H1 (cell line): ENCODE measurements around the gene TNIP3. TPM values are rescaled to one million over a fixed set of nuclear protein-coding genes. Genes with fewer than 3 reads are reported as not detected.

Source experiments
- CTCF ChIA-PET: fragments of 300-600 bp; sonication (Branson Sonifier 250); formaldehyde crosslinking; loops from one replicate; lab custom pipeline; 2021; ENCODE audit not compliant: partially characterized antibody; lab: Charles Lee
- POLR2A ChIA-PET: fragments of 300-600 bp; sonication (Branson Sonifier 250); formaldehyde crosslinking; loops from one replicate; lab custom pipeline; 2021; ENCODE audit warnings: inconsistent platforms; ENCODE audit not compliant: partially characterized antibody; lab: Charles Lee
- DNase-seq, 2 experiments: peaks; one replicate each; pipeline versions ENCODE4 v3.0.0 to v3.0.0-alpha.2; 2010 to 2022; ENCODE audit warnings: low spot score in 2 of 2, low read depth in 1 of 2, mixed read lengths in 1 of 2
- FAIRE-seq: peaks from 2 replicates; lab custom pipeline; 2011; peaks lifted over from hg19 to GRCh38; lab: Jason Lieb, UNC
- H2AFZ ChIP-seq: 2 replicates; pipeline ENCODE4 v1.8.1; 2012; ENCODE audit warnings: low read length, inconsistent platforms
- H2AK5ac ChIP-seq: 2 replicates; pipeline ENCODE4 v1.6.1; 2013; ENCODE audit warnings: low read depth, low read length
- H2BK120ac ChIP-seq: replicated peaks from 2 replicates; pipeline ENCODE3; 2013; ENCODE audit warnings: low read depth, low read length, inconsistent platforms
- H2BK12ac ChIP-seq: 2 replicates; pipeline ENCODE4 v1.6.1; 2013; ENCODE audit warnings: low read depth, low read length
- H2BK15ac ChIP-seq: 2 replicates; pipeline ENCODE4 v1.6.1; 2013; ENCODE audit warnings: low read length
- H2BK20ac ChIP-seq: 2 replicates; pipeline ENCODE4 v1.6.1; 2013; ENCODE audit warnings: low read length
- H2BK5ac ChIP-seq: 2 replicates; pipeline ENCODE4 v1.6.1; 2013; ENCODE audit warnings: low read depth, low read length
- H3K14ac ChIP-seq: 2 replicates; pipeline ENCODE4 v1.6.1; 2013; ENCODE audit warnings: inconsistent platforms; ENCODE audit not compliant: insufficient read length
- H3K18ac ChIP-seq: 2 replicates; pipeline ENCODE4 v1.6.1; 2013; ENCODE audit warnings: low read length; ENCODE audit errors: extremely low read depth
- H3K23ac ChIP-seq: 2 replicates; pipeline ENCODE4 v1.6.1; 2013; ENCODE audit warnings: inconsistent platforms; ENCODE audit not compliant: insufficient read length
- H3K23me2 ChIP-seq: 2 replicates; pipeline ENCODE4 v1.6.1; 2013; ENCODE audit warnings: low read depth, low read length
- H3K27ac ChIP-seq: 2 replicates; pipeline ENCODE4 v1.6.1; 2011; ENCODE audit warnings: low read depth, low read length, inconsistent platforms
- H3K27me3 ChIP-seq, 4 experiments: replicated peaks in 1 of 4; 1 replicate in 1 of 4; 2 replicates in 3 of 4; pipeline versions ENCODE4 v1.6.1 to v1.8.1; 2011 to 2013; ENCODE audit warnings: low read length in 3 of 4, mild to moderate bottlenecking in 3 of 4, inconsistent platforms in 2 of 4, mixed read lengths in 2 of 4, moderate library complexity in 1 of 4; ENCODE audit not compliant: control insufficient read depth in 3 of 4, insufficient read depth in 3 of 4; ENCODE audit errors: extremely low read depth in 1 of 4
- H3K36me3 ChIP-seq, 4 experiments: 2 replicates each; pipeline versions ENCODE4 v1.6.1 to v1.8.1; 2011 to 2013; ENCODE audit warnings: mild to moderate bottlenecking in 4 of 4, low read length in 3 of 4, moderate library complexity in 2 of 4, control low read depth in 1 of 4, inconsistent platforms in 1 of 4; ENCODE audit not compliant: insufficient read depth in 4 of 4, control insufficient read depth in 2 of 4
- H3K4ac ChIP-seq: replicated peaks from 2 replicates; pipeline ENCODE3; 2013; ENCODE audit warnings: low read length, low read depth, mixed read lengths, inconsistent platforms; ENCODE audit not compliant: insufficient read length
- H3K4me1 ChIP-seq, 4 experiments: replicated peaks in 1 of 4; 1 replicate in 1 of 4; 2 replicates in 3 of 4; pipeline versions ENCODE4 v1.6.1 to v1.8.1; 2011 to 2013; ENCODE audit warnings: low read length in 3 of 4, inconsistent platforms in 2 of 4, mixed read lengths in 1 of 4; ENCODE audit not compliant: insufficient read depth in 4 of 4, control insufficient read depth in 3 of 4
- H3K4me2 ChIP-seq, 2 experiments: 2 replicates each; pipeline versions ENCODE4 v1.6.1 to v1.8.1; 2011 to 2013; ENCODE audit warnings: low read depth in 2 of 2, low read length in 2 of 2, control low read depth in 1 of 2, inconsistent platforms in 1 of 2, mild to moderate bottlenecking in 1 of 2; ENCODE audit not compliant: insufficient read depth in 1 of 2
- H3K4me3 ChIP-seq, 4 experiments: fragments of 200-600, 300-600 bp in 1 of 4; sonication (generic), shearing (Covaris generic), sonication (Bioruptor Twin) in 1 of 4; 2 replicates each; pipeline versions ENCODE4 v1.5.1 to v1.8.1; 2011 to 2016; ENCODE audit warnings: low read length in 4 of 4, low read depth in 3 of 4, control low read depth in 2 of 4, inconsistent platforms in 2 of 4, mild to moderate bottlenecking in 2 of 4, mixed read lengths in 1 of 4, moderate library complexity in 1 of 4; ENCODE audit not compliant: insufficient read depth in 2 of 4; ENCODE audit errors: extremely low read depth in 1 of 4
- H3K56ac ChIP-seq: replicated peaks from 2 replicates; pipeline ENCODE3; 2013; ENCODE audit warnings: low read depth, mild to moderate bottlenecking, mixed read lengths, low read length, inconsistent platforms; ENCODE audit not compliant: insufficient read length
- H3K79me1 ChIP-seq: 2 replicates; pipeline ENCODE4 v1.6.1; 2013; ENCODE audit warnings: low read depth, low read length, control low read depth
- H3K79me2 ChIP-seq, 2 experiments: 2 replicates each; pipeline versions ENCODE4 v1.6.1 to v1.8.1; 2012 to 2013; ENCODE audit warnings: low read length in 2 of 2, mild to moderate bottlenecking in 2 of 2, inconsistent platforms in 1 of 2; ENCODE audit not compliant: insufficient read depth in 2 of 2, control insufficient read depth in 1 of 2
- H3K9ac ChIP-seq, 4 experiments: replicated peaks in 1 of 4; 1 replicate in 1 of 4; 2 replicates in 3 of 4; pipeline versions ENCODE4 v1.6.1 to v1.8.1; 2011 to 2013; ENCODE audit warnings: low read depth in 3 of 4, low read length in 3 of 4, control low read depth in 2 of 4, mild to moderate bottlenecking in 2 of 4, moderate library complexity in 2 of 4, inconsistent platforms in 1 of 4; ENCODE audit errors: extremely low read depth in 1 of 4
- H3K9me3 ChIP-seq, 2 experiments: 2 replicates each; pipeline versions ENCODE4 v1.6.1 to v1.8.1; 2012 to 2013; ENCODE audit warnings: mild to moderate bottlenecking in 2 of 2, moderate library complexity in 2 of 2, control low read depth in 1 of 2, inconsistent platforms in 1 of 2, low read depth in 1 of 2, low read length in 1 of 2, mixed read lengths in 1 of 2; ENCODE audit not compliant: insufficient read depth in 2 of 2
- H4K20me1 ChIP-seq, 2 experiments: replicated peaks in 1 of 2; 2 replicates each; pipeline versions ENCODE3 to v1.8.1; 2011 to 2013; ENCODE audit warnings: inconsistent platforms in 2 of 2, low read length in 2 of 2, mild to moderate bottlenecking in 1 of 2; ENCODE audit not compliant: insufficient read depth in 2 of 2, control insufficient read depth in 1 of 2
- H4K5ac ChIP-seq: 2 replicates; pipeline ENCODE4 v1.6.1; 2013; ENCODE audit warnings: low read length, low read depth, mixed read lengths, inconsistent platforms; ENCODE audit not compliant: insufficient read length
- H4K8ac ChIP-seq: 2 replicates; pipeline ENCODE4 v1.8.0; 2013; ENCODE audit warnings: mild to moderate bottlenecking, moderate library complexity, low read length, inconsistent platforms; ENCODE audit not compliant: insufficient read depth; ENCODE audit errors: extremely low read depth
- H4K91ac ChIP-seq: replicated peaks from 2 replicates; pipeline ENCODE3; 2013; ENCODE audit warnings: low read length, mixed read lengths, inconsistent platforms; ENCODE audit not compliant: insufficient read length
- ASH2L ChIP-seq: fragments of 200-600, 300-600 bp; sonication (generic); IDR thresholded peaks from one replicate; pipeline ENCODE4 v1.7.1; 2017; ENCODE audit warnings: low read length
- BCL11A ChIP-seq, 2 experiments: IDR thresholded peaks; one replicate each; pipeline ENCODE4 v1.6.1; 2011; ENCODE audit warnings: low read depth in 2 of 2, low read length in 2 of 2, mild to moderate bottlenecking in 2 of 2
- CTBP2 ChIP-seq: IDR thresholded peaks from 2 replicates; pipeline ENCODE4 v1.7.0; 2011; ENCODE audit warnings: borderline replicate concordance, mild to moderate bottlenecking, moderate library complexity, mixed read lengths, low read length; ENCODE audit not compliant: insufficient read depth, insufficient read length
- JUN ChIP-seq: IDR thresholded peaks from 2 replicates; pipeline ENCODE4 v1.6.1; 2011; ENCODE audit warnings: low read depth, mild to moderate bottlenecking, improper control_type of control experiment, low read length
- NRF1 ChIP-seq: IDR thresholded peaks from 2 replicates; pipeline ENCODE4 v1.6.1; 2011; ENCODE audit warnings: mild to moderate bottlenecking, low read depth, low read length, improper control_type of control experiment
- POU5F1 ChIP-seq: IDR thresholded peaks from 2 replicates; pipeline ENCODE4 v1.6.1; 2011; ENCODE audit warnings: low read depth, mild to moderate bottlenecking, low read length, moderate library complexity
- SIRT6 ChIP-seq: IDR thresholded peaks from one replicate; pipeline ENCODE4 v1.7.1; 2012; ENCODE audit warnings: low read length, inconsistent platforms
- SIX5 ChIP-seq: IDR thresholded peaks from 2 replicates; pipeline ENCODE4 v1.6.1; 2011; ENCODE audit warnings: mild to moderate bottlenecking, low read depth, low read length
- SP4 ChIP-seq: IDR thresholded peaks from 2 replicates; pipeline ENCODE4 v1.6.1; 2012; ENCODE audit warnings: low read length, inconsistent platforms
- TEAD4 ChIP-seq: IDR thresholded peaks from 2 replicates; pipeline ENCODE4 v1.6.1; 2012; ENCODE audit warnings: low read depth, low read length, inconsistent platforms, mixed read lengths
- USF2 ChIP-seq: IDR thresholded peaks from 2 replicates; pipeline ENCODE4 v1.6.1; 2011; ENCODE audit warnings: low read length, improper control_type of control experiment
- ZNF274 ChIP-seq: IDR thresholded peaks from 2 replicates; pipeline ENCODE4 v1.7.0; 2012; ENCODE audit warnings: low read length, borderline replicate concordance; ENCODE audit errors: extremely low read depth
- WGBS, 2 experiments: shearing (Covaris generic) in 1 of 2; methylation state at CpG; one replicate each; pipeline versions ENCODE4 v1.1.6 to v1.1.7; 2013 to 2015; ENCODE audit warnings: low lambda C conversion rate in 2 of 2, mixed read lengths in 2 of 2, inconsistent platforms in 1 of 2, low coverage in 1 of 2, missing lambda C conversion rate in 1 of 2; ENCODE audit not compliant: insufficient replicate concordance in 2 of 2, insufficient coverage in 1 of 2, insufficient read length in 1 of 2; ENCODE audit errors: extremely low coverage in 1 of 2, missing lambda C conversion rate in 1 of 2; 5-methylcytosine and 5-hydroxymethylcytosine counted together
- polyA plus RNA-seq, 7 experiments: library from polyadenylated mRNA; depleted of rRNA in 3 of 7; stranded (reverse) in 5 of 7; unstranded in 2 of 7; fragments of >200 nt in 5 of 7; fragments of 200-250 nt in 2 of 7; gene quantifications; 1 replicate in 5 of 7; 2 replicates in 1 of 7; 4 replicates in 1 of 7; pipeline versions ENCODE4 v1.2.1 to v1.2.3, GENCODE V29; 2011 to 2013; ENCODE audit warnings: missing spikeins in 2 of 7, mixed read lengths in 2 of 7
- total RNA-seq: library from RNA; stranded (reverse); fragmentation: NEBNext Ultra II Directional; extraction: Animal tissue kit (Norgen Biotek cat#: 25700); gene quantifications from 2 replicates; pipeline ENCODE4 v1.2.1, GENCODE V29; 2021

TNIP3 gene
- total and polyA plus RNA-seq, 2 of the 8 experiments (the other 6 are each of a cell fraction or from before 2014, with no cell fraction given) = not detected

- Histone ChIP-seq H3K23ac (no peak overlapping the region), H3K79me1 (no peaks in the 10 kb centered on the region), H3K27ac (no peak overlapping the region), H3K23me2 (no peaks in the 10 kb centered on the region), H3K36me3 (no peaks in the 10 kb centered on the region), H2AK5ac (no peak overlapping the region), H3K9ac (no peak overlapping the region), H4K8ac (no peak overlapping the region), H3K4ac (no peak overlapping the region), H3K18ac (no peak overlapping the region), H3K9me3 (no peaks in the 10 kb centered on the region), H2BK120ac (no peak overlapping the region), H3K4me2 (no peak overlapping the region), H2AFZ (no peak overlapping the region), H4K91ac (no peak overlapping the region), H2BK12ac (no peak overlapping the region), H3K14ac (no peak overlapping the region), H3K56ac (no peak overlapping the region), H4K5ac (no peak overlapping the region), H3K4me1 (no peaks in the 10 kb centered on the region), H2BK20ac (no peak overlapping the region), H2BK15ac (no peak overlapping the region), H3K79me2 (no peaks in the 10 kb centered on the region), H2BK5ac (no peak overlapping the region), H3K27me3 (no peaks in the 10 kb centered on the region), H4K20me1 (no peaks in the 10 kb centered on the region), H3K4me3 (no peak overlapping the region)
- ChIA-PET CTCF (interaction anchor here (1.5 kb wide), 1 partner anchor 12 kb away, joined by 6 read pairs; no protein-coding TSS in a partner anchor), POLR2A (no interaction called here)
- TF ChIP-seq POU5F1 = no peak
- TF ChIP-seq BCL11A (IDR thresholded peaks at IDR 0.05; ENCODE audit: low read depth in 2 of 2, low read length in 2 of 2) = no peak
- no peak for TF ChIP-seq TEAD4
- no peak for TF ChIP-seq JUN
- no peak for TF ChIP-seq ZNF274
- TF ChIP-seq SIRT6 = no peak
- TF ChIP-seq SP4 = no peak
- no peak for TF ChIP-seq USF2
- no peak for TF ChIP-seq SIX5
- no peak for TF ChIP-seq NRF1
- TF ChIP-seq ASH2L = no peak
- TF ChIP-seq CTBP2 = no peak
- DNase-seq (no peak), FAIRE-seq (no peak)
- 88% methylated on average over 3 of the region's 3 CpGs; no CpG with 5 or more reads in 1 of the 2 experiments for WGBS, 2 experiments
Measured at GRCh38 chr4:121125498-121125885, 38.6 kb downstream of the TNIP3 start.
